Esophagus squamous epithelium (tissue), 4 donors: ENCODE results near the gene AGBL1.

ENCODE experiments used
- POLR2A ChIP-seq, 4 donors: fragments of 450-650 bp; IDR thresholded peaks; one replicate each; pipeline ENCODE4 v1.6.1; 2017; ENCODE audit warnings: antibody characterized with exemption in 4 of 4, mild to moderate bottlenecking in 4 of 4, moderate library complexity in 3 of 4
- TF ChIP-seq, protein P1 (sequence below), 6 experiments: fragments of 450-650 bp in 4 of 6; fragments of 200-600 bp in 2 of 6; sonication (generic) in 2 of 6; IDR thresholded peaks; one replicate each; pipeline ENCODE4 v1.5.1; 2016 to 2019; ENCODE audit warnings: antibody characterized with exemption in 6 of 6, mild to moderate bottlenecking in 4 of 6, moderate library complexity in 4 of 6

DNA sequence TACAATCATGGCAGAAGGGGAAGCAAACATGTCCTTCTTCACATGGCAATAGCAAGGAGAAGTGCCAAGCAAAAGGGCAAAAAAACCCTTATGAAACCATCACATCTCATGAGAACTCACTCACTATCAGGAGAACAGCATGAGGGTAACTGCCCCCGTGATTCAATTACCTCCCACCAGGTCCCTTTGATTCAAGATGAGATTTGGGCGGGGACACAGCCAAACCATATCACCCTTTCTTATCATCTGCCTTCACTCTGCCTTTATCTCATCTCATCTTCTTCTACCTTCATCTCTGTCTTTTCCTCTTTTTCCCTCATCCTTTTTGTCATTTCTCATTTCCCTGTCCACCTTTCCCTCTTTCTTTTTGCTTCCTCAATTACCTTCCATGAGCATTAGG is 149.6 kb downstream of the AGBL1 start:
- TF ChIP-seq, protein P1, sequence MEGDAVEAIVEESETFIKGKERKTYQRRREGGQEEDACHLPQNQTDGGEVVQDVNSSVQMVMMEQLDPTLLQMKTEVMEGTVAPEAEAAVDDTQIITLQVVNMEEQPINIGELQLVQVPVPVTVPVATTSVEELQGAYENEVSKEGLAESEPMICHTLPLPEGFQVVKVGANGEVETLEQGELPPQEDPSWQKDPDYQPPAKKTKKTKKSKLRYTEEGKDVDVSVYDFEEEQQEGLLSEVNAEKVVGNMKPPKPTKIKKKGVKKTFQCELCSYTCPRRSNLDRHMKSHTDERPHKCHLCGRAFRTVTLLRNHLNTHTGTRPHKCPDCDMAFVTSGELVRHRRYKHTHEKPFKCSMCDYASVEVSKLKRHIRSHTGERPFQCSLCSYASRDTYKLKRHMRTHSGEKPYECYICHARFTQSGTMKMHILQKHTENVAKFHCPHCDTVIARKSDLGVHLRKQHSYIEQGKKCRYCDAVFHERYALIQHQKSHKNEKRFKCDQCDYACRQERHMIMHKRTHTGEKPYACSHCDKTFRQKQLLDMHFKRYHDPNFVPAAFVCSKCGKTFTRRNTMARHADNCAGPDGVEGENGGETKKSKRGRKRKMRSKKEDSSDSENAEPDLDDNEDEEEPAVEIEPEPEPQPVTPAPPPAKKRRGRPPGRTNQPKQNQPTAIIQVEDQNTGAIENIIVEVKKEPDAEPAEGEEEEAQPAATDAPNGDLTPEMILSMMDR (IDR thresholded peaks at IDR 0.05) = no peak
- TF ChIP-seq POLR2A (IDR thresholded peaks at IDR 0.05) = no peak
